HepG2 (cell line): Measurements from ENCODE around the gene LMAN2. TPM values are rescaled to one million over a fixed set of nuclear protein-coding genes. Genes with fewer than 3 reads are reported as not detected.

Experiments used
- FOXP1 ChIP-seq, 2 experiments: fragments of 450-650 bp in 1 of 2; IDR thresholded peaks; 2 replicates each; pipeline ENCODE4 v1.6.1; 2017 to 2018; ENCODE audit warnings: antibody characterized with exemption in 1 of 2
- HMG20B ChIP-seq: conservative IDR thresholded peaks from 2 replicates; pipeline ENCODE4 v1.6.1; 2016; ENCODE audit warnings: missing genetic modification reagents, missing compliant biosample characterization
- HOXA9 ChIP-seq: sonication (generic); formaldehyde crosslinking; IDR thresholded peaks from 2 replicates; pipeline ENCODE4 v1.8.1; 2022; ENCODE audit warnings: missing genetic modification reagents, mild to moderate bottlenecking, moderate library complexity, borderline replicate concordance
- KAT2B ChIP-seq: fragments of 150-350 bp; IDR thresholded peaks from 2 replicates; pipeline ENCODE4 v1.6.1; 2014; ENCODE audit warnings: low read depth, low read length, borderline replicate concordance
- MTERF4 ChIP-seq: sonication (generic); formaldehyde crosslinking; IDR thresholded peaks from 2 replicates; pipeline ENCODE4 v1.8.0; 2023; ENCODE audit warnings: mild to moderate bottlenecking, missing genetic modification reagents
- NRL ChIP-seq: sonication (generic); formaldehyde crosslinking; IDR thresholded peaks from 2 replicates; pipeline ENCODE4 v1.5.0; 2020; ENCODE audit warnings: missing genetic modification reagents, mild to moderate bottlenecking, moderate library complexity, borderline replicate concordance
- PRPF4 ChIP-seq: fragments of 200-400 bp; formaldehyde crosslinking; IDR thresholded peaks from 2 replicates; pipeline ENCODE4 v1.6.1; 2016; ENCODE audit warnings: low read length, low read depth; ENCODE audit not compliant: poor library complexity, severe bottlenecking
- SKI ChIP-seq: fragments of 450-650 bp; IDR thresholded peaks from one replicate; pipeline ENCODE4 v1.6.1; 2018; ENCODE audit warnings: mild to moderate bottlenecking; ENCODE audit not compliant: partially characterized antibody
- SNAPC2 ChIP-seq: sonication (generic); formaldehyde crosslinking; IDR thresholded peaks from 2 replicates; pipeline ENCODE4 v1.8.1; 2022; ENCODE audit warnings: mild to moderate bottlenecking, missing genetic modification reagents
- WIZ ChIP-seq: sonication (generic); formaldehyde crosslinking; IDR thresholded peaks from 2 replicates; pipeline ENCODE4 v1.5.1; 2020; ENCODE audit warnings: mild to moderate bottlenecking, missing genetic modification reagents
- ZHX2 ChIP-seq, 2 experiments: sonication (generic) in 1 of 2; formaldehyde crosslinking in 1 of 2; IDR thresholded peaks; 2 replicates each; pipeline versions ENCODE4 v1.6.1 to v1.9.0; 2014 to 2022; ENCODE audit warnings: antibody characterized with exemption in 1 of 2, borderline replicate concordance in 1 of 2, inconsistent platforms in 1 of 2, low read depth in 1 of 2, missing genetic modification reagents in 1 of 2
- ZMYM3 ChIP-seq: sonication (generic); formaldehyde crosslinking; IDR thresholded peaks from 2 replicates; pipeline ENCODE4 v1.5.1; 2020; ENCODE audit warnings: mild to moderate bottlenecking, missing genetic modification reagents
- ZNF24 ChIP-seq: fragments of 450-650 bp; IDR thresholded peaks from 2 replicates; pipeline ENCODE4 v1.6.1; 2017; ENCODE audit warnings: antibody characterized with exemption, mild to moderate bottlenecking
- ZNF264 ChIP-seq: sonication (generic); formaldehyde crosslinking; IDR thresholded peaks from 2 replicates; pipeline ENCODE4 v1.4.0; 2020; ENCODE audit warnings: missing genetic modification reagents
- ZNF383 ChIP-seq: sonication (generic); formaldehyde crosslinking; IDR thresholded peaks from 2 replicates; pipeline ENCODE4 v1.4.0; 2020; ENCODE audit warnings: missing genetic modification reagents, mild to moderate bottlenecking, borderline replicate concordance
- ZNF512B ChIP-seq: sonication (generic); formaldehyde crosslinking; IDR thresholded peaks from 2 replicates; pipeline ENCODE4 v1.5.1; 2020; ENCODE audit warnings: missing genetic modification reagents, mild to moderate bottlenecking, borderline replicate concordance
- ZNF567 ChIP-seq: sonication (generic); formaldehyde crosslinking; IDR thresholded peaks from 2 replicates; pipeline ENCODE4 v1.8.1; 2023; ENCODE audit warnings: mild to moderate bottlenecking, missing genetic modification reagents, borderline replicate concordance
- ZNF674 ChIP-seq: sonication (generic); formaldehyde crosslinking; IDR thresholded peaks from 2 replicates; pipeline ENCODE4 v1.5.0; 2020; ENCODE audit warnings: low read depth, mild to moderate bottlenecking, missing genetic modification reagents
- polyA plus RNA-seq, 8 experiments: library from polyadenylated mRNA; depleted of rRNA in 3 of 8; stranded (reverse) in 7 of 8; unstranded in 1 of 8; fragments of >200 nt; fragmentation: Illumina TruSeq in 4 of 8; extraction: Trizol in 4 of 8; gene quantifications; 2 replicates each; pipeline versions ENCODE4 v1.2.1 to v1.2.3, GENCODE V29; 2011 to 2016; ENCODE audit warnings: low read depth in 4 of 8, missing spikeins in 1 of 8, mixed read lengths in 1 of 8; ENCODE audit not compliant: insufficient read depth in 1 of 8
- total RNA-seq, 5 experiments: library from RNA; depleted of rRNA; stranded (reverse); fragments of >200 nt; fragmentation: Illumina TruSeq; extraction: Trizol; gene quantifications; 2 replicates each; pipeline ENCODE4 v1.2.3, GENCODE V29; 2016; ENCODE audit warnings: low read depth in 1 of 5

Gene LMAN2
- total and polyA plus RNA-seq, 2 of the 13 experiments (the other 11 are each of a cell fraction or from before 2014, with no cell fraction given), result 191 to 197 TPM

- no peak for TF ChIP-seq ZHX2 (IDR thresholded peaks at IDR 0.05; ENCODE audit: low read depth)
- no peak for TF ChIP-seq ZHX2 (CRISPR knock-in tag; IDR thresholded peaks at IDR 0.05; ENCODE audit: borderline replicate concordance)
- TF ChIP-seq ZNF512B (CRISPR knock-in tag), result no peak
- TF ChIP-seq HMG20B (CRISPR knock-in tag), result no peak
- no peak for TF ChIP-seq NRL
- TF ChIP-seq ZNF383 (CRISPR knock-in tag), result no peak
- TF ChIP-seq FOXP1 (IDR thresholded peaks at IDR 0.05), result no peak
- TF ChIP-seq FOXP1 (CRISPR knock-in tag; IDR thresholded peaks at IDR 0.05), result no peak
- peak; percentile 87 for TF ChIP-seq ZMYM3 (CRISPR knock-in tag)
- no peak for TF ChIP-seq PRPF4
- no peak for TF ChIP-seq SNAPC2
- no peak for TF ChIP-seq WIZ (CRISPR knock-in tag)
- TF ChIP-seq SKI, result peak; percentile 18
- TF ChIP-seq HOXA9 (CRISPR knock-in tag), result no peak
- TF ChIP-seq ZNF674, result no peak
- TF ChIP-seq KAT2B, result no peak
- no peak for TF ChIP-seq ZNF24
- TF ChIP-seq MTERF4, result no peak
- TF ChIP-seq ZNF264 (CRISPR knock-in tag), result no peak
- no peak for TF ChIP-seq ZNF567 (CRISPR knock-in tag)
Observed at GRCh38 chr5:177390363-177391300, 39.2 kb upstream of the LMAN2 start (continued).
